ENCODE data around the gene ATP11C.

Gene ATP11C

DNA sequence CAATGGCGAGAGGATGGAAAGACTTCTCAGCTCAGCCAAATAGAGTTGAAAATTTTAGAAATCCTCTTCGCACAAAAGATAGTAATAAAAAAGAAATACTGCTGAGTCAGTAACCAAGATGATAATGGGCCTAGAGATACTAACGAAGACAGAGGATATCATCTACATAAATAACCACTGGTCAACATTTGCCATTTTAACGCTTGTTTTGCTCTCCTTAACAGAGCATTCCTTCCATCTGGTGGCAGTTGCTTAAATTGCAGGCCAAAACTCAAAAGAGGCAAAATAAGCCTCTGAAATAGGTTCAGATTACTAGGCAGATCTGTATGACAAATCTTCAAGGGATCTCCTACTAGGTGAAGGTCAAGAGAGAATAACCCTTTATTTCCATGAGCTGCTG is 173.2 kb downstream of the ATP11C start:
- H3K4me1 ChIP-seq, result no peaks in the 10 kb centered on the region
- no peaks in the 10 kb centered on the region for H3K9me3 ChIP-seq
- TF ChIP-seq, protein P1, sequence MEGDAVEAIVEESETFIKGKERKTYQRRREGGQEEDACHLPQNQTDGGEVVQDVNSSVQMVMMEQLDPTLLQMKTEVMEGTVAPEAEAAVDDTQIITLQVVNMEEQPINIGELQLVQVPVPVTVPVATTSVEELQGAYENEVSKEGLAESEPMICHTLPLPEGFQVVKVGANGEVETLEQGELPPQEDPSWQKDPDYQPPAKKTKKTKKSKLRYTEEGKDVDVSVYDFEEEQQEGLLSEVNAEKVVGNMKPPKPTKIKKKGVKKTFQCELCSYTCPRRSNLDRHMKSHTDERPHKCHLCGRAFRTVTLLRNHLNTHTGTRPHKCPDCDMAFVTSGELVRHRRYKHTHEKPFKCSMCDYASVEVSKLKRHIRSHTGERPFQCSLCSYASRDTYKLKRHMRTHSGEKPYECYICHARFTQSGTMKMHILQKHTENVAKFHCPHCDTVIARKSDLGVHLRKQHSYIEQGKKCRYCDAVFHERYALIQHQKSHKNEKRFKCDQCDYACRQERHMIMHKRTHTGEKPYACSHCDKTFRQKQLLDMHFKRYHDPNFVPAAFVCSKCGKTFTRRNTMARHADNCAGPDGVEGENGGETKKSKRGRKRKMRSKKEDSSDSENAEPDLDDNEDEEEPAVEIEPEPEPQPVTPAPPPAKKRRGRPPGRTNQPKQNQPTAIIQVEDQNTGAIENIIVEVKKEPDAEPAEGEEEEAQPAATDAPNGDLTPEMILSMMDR (IDR thresholded peaks at IDR 0.05; ENCODE audit: low read depth, low read length), result peak; percentile 53
- H3K27me3 ChIP-seq, result no peaks in the 10 kb centered on the region
- no peaks in the 10 kb centered on the region for H3K36me3 ChIP-seq
- DNase-seq, result no peak
- no peak overlapping the region for H3K4me3 ChIP-seq (ENCODE audit: low read depth, low read length)

DNA sequence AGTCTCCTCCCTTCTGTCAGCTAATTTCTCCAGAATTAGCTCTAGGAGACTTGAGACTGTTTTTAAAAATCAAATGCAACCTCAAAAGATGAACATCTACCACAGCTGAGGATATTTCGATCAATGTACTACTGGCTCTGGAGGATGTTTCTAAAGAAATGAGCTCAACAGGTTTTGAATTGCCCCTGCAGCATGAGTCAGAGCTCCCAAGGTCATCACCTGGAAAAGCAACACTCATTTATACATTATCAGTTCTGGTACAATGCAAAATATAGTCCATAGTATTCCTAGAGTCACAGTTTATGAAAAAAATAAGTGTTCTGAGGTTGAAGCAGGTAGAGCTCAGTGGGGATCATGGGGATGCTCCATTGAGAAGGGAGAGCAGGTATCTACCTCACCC is 174.0 kb downstream of the ATP11C start:
- no peak for DNase-seq
- H3K36me3 ChIP-seq, result no peaks in the 10 kb centered on the region
- TF ChIP-seq, protein P1 (IDR thresholded peaks at IDR 0.05; ENCODE audit: low read depth, low read length), result no peak
- no peaks in the 10 kb centered on the region for H3K9me3 ChIP-seq
- H3K4me3 ChIP-seq (ENCODE audit: low read depth, low read length), result no peak overlapping the region
- no peaks in the 10 kb centered on the region for H3K4me1 ChIP-seq
- no peaks in the 10 kb centered on the region for H3K27me3 ChIP-seq

DNA sequence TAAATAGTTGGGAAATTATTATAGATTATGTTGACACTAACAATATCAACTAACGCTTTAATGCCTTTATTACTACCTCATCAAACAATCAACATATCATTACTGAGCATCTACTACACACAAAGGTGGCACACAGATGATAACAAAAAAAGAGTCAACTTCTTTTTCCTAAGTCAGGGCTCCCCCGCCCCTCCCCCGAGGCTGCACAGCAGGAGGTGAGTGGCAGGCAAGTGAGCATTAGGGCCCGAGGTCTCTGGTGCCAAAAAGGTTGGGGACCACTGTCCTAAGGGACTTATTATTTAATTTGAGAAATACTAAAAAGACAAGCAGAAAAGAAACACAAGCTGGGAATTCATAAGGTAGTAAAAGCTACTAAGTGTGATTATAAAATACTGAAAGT is 174.6 kb downstream of the ATP11C start:
- Histone ChIP-seq H3K4me1 (no peaks in the 10 kb centered on the region), H3K27me3 (no peaks in the 10 kb centered on the region), H3K4me3 (ENCODE audit: low read depth, low read length) (no peak overlapping the region), H3K36me3 (no peaks in the 10 kb centered on the region), H3K9me3 (no peaks in the 10 kb centered on the region)
- DNase-seq, result no peak
- TF ChIP-seq, protein P1 (IDR thresholded peaks at IDR 0.05; ENCODE audit: low read depth, low read length), result no peak

DNA sequence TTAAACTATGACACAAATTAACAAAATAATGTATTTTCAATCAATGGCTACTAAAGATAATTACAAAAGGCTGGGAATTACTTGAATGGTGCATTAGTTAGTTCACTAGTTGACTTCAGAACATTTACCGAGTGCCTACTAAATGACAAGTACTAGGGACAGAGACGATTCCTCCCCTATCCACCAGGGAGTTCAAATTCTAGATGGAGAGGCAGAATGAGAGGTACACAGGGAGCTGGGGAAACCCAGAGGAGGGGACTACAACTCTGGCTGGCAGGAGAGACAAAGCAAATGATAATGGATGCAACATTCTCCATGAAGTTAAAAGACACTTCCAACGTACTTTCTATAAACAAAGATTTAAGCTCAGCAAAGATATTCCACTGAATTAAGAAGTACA is 181.8 kb downstream of the ATP11C start:
- H3K4me3 ChIP-seq (ENCODE audit: low read depth, low read length), result no peak overlapping the region
- TF ChIP-seq, protein P1 (IDR thresholded peaks at IDR 0.05; ENCODE audit: low read depth, low read length), result no peak
- H3K9me3 ChIP-seq, result no peaks in the 10 kb centered on the region
- H3K27me3 ChIP-seq, result no peaks in the 10 kb centered on the region
- no peak for DNase-seq
- H3K4me1 ChIP-seq, result no peaks in the 10 kb centered on the region
- no peaks in the 10 kb centered on the region for H3K36me3 ChIP-seq

DNA sequence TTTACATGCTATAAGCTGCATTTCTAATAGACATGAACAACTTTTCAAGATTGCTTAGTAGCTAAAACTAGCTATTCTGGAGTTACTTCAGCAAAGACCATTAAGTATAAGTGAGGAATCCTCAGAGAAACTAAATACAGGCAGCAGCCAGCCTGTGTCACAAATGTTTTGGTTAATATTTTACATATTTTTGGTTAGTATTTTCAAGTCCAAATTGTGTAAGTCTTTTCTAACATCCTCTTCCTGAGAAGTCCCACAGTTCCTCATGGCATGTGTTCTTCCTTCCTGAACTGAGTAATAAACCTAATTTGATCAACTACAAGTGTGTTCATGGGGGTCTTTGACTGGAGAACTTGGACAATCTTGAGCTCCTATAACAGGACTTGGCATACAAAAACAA is 182.5 kb downstream of the ATP11C start:
- Histone ChIP-seq H3K36me3 (no peaks in the 10 kb centered on the region), H3K9me3 (no peaks in the 10 kb centered on the region), H3K4me3 (ENCODE audit: low read depth, low read length) (no peak overlapping the region), H3K27me3 (no peaks in the 10 kb centered on the region), H3K4me1 (no peaks in the 10 kb centered on the region)
- no peak for DNase-seq
- TF ChIP-seq, protein P1 (IDR thresholded peaks at IDR 0.05; ENCODE audit: low read depth, low read length), result no peak

DNA sequence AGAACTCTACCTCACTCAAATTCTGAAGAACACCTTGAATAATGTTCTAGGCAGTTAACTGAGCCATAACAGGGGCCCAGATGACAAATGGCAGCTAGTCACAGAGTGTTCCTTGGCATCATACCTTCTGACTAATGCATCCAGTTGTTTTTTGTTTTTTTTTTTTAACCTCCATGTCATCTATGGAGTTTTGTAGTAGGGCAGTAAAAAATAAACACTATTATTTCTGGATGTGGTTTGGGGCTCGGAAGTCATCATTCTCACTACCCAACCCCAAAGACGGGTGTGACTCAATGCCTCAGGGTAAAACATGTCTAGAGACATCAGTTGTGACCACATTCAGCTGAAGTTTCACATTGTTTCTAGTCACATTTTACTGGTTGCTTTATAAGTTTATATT is 193.7 kb downstream of the ATP11C start:
- Histone ChIP-seq H3K9me3 (no peaks in the 10 kb centered on the region), H3K4me1 (no peaks in the 10 kb centered on the region), H3K27me3 (no peaks in the 10 kb centered on the region), H3K36me3 (no peaks in the 10 kb centered on the region), H3K4me3 (ENCODE audit: low read depth, low read length) (no peak overlapping the region)
- no peak for DNase-seq
- TF ChIP-seq, protein P1 (IDR thresholded peaks at IDR 0.05; ENCODE audit: low read depth, low read length), result no peak
